Psoas muscle (tissue), 8 donors: ENCODE results near the gene PUDP. TPM values are rescaled to one million over a fixed set of nuclear protein-coding genes. Genes with fewer than 3 reads are reported as not detected.

Experiments
- ATAC-seq, 4 donors: fragments of 200-7000 bp; cut with Tn5 transposase; one replicate each; pipeline ENCODE4 v1.9.1; 2020; ENCODE audit warnings: moderate library complexity in 3 of 4, mild to moderate bottlenecking in 2 of 4
- DNase-seq, 2 donors: peaks; one replicate each; pipeline ENCODE4 v3.0.0-alpha.2; 2020
- H3K27ac ChIP-seq: fragments of 200-600 bp; one replicate; pipeline ENCODE4 v1.8.0; 2022
- H3K27me3 ChIP-seq, 3 donors: fragments of 200-600 bp in 1 of 3; one replicate each; pipeline versions ENCODE4 v1.6.1 to v1.8.0; 2013 to 2022; ENCODE audit warnings: low read length in 2 of 3, mild to moderate bottlenecking in 2 of 3, moderate library complexity in 1 of 3; ENCODE audit not compliant: insufficient read depth in 3 of 3
- H3K36me3 ChIP-seq, 2 donors: fragments of 200-600 bp in 1 of 2; one replicate each; pipeline versions ENCODE4 v1.6.1 to v1.8.0; 2013 to 2022; ENCODE audit warnings: low read depth in 1 of 2, mild to moderate bottlenecking in 1 of 2, moderate library complexity in 1 of 2; ENCODE audit not compliant: insufficient read depth in 1 of 2
- H3K4me1 ChIP-seq: fragments of 200-600 bp; one replicate; pipeline ENCODE4 v1.8.0; 2022
- H3K4me3 ChIP-seq: fragments of 200-600 bp; one replicate; pipeline ENCODE4 v1.8.0; 2022; ENCODE audit warnings: mild to moderate bottlenecking
- H3K9me3 ChIP-seq: fragments of 200-600 bp; one replicate; pipeline ENCODE4 v1.8.0; 2022
- CTCF ChIP-seq: fragments of 200-600 bp; IDR thresholded peaks from one replicate; pipeline ENCODE4 v1.8.0; 2022; ENCODE audit warnings: antibody characterized with exemption
- WGBS, 3 donors: extraction: QIAGEN DNeasy Blood & Tissue Kit; methylation state at CpG; one replicate each; pipeline versions ENCODE4 v1.1.6 to v1.1.7; 2013; 5-methylcytosine and 5-hydroxymethylcytosine counted together
- intact Hi-C, 2 donors: fragments of 100-400 bp; cut with DNase I; formaldehyde crosslinking; loops; one replicate each; pipeline versions ENCODE4 v1.11.0 to v1.14.2; 2022
- polyA plus RNA-seq, 3 donors: library from polyadenylated mRNA; stranded (reverse); fragments of 200-250 nt; gene quantifications; one replicate each; pipeline ENCODE4 v1.2.3, GENCODE V29; 2013
- total RNA-seq, 4 donors: library from RNA; stranded (reverse); fragmentation: NEBNext Ultra II Directional in 2 of 4; extraction: Animal tissue kit (Norgen Biotek cat#: 25700) in 2 of 4; gene quantifications; one replicate each; pipeline versions ENCODE4 v1.2.1 to v1.2.4, GENCODE V29; 2021 to 2023
- donor health status: healthy with polysubstance abuse.
- donor health status: DM: no; HTN: no; CAD: no; lungs with moderate emphysema.
- donor health status: Bipolar disorder and iron deficiency.
- donor health status: healthy.
- donor health status: DM: yes; HTN: yes; CAD: no.
- donor health status: DM: no; HTN: no; CAD: no.
- donor health status: DM: no; HTN: no; CAD: no.
- donor health status: DM: yes; HTN: yes; CAD: no.

Gene PUDP
- total and polyA plus RNA-seq, 7 donors: 17.2 to 34.0 (median 21.4) TPM

- Histone ChIP-seq H3K9me3 (no peaks in the 10 kb centered on the region), H3K36me3 (no peaks in the 10 kb centered on the region), H3K27ac (no peak overlapping the region), H3K4me3 (no peak overlapping the region), H3K4me1 (no peaks in the 10 kb centered on the region), H3K27me3 (no peaks in the 10 kb centered on the region)
- no peak for DNase-seq
- no peak for TF ChIP-seq CTCF
- intact Hi-C loops: no loop called here
- 96 to 98% (median 96%) methylated on average over 4 to 6 of the region's 6 CpGs for WGBS, 3 donors
- ATAC-seq: no peak
These were observed 54.6 kb downstream of the PUDP start for GRCh38 chrX:7093305-7093704.

- no peak for TF ChIP-seq CTCF
- intact Hi-C loops: no loop called here
- DNase-seq (no peak), ATAC-seq (no peak)
- WGBS, 3 donors: 72 to 94% (median 92%) methylated on average over 4 of the region's 4 CpGs
- Histone ChIP-seq H3K4me3 (no peak overlapping the region), H3K9me3 (no peaks in the 10 kb centered on the region), H3K27ac (no peak overlapping the region), H3K36me3 (no peaks in the 10 kb centered on the region), H3K4me1 (no peaks in the 10 kb centered on the region), H3K27me3 (no peaks in the 10 kb centered on the region)
These were observed 55.4 kb downstream of the PUDP start for GRCh38 chrX:7092543-7092942.

- H3K4me1 ChIP-seq: no peaks in the 10 kb centered on the region
- intact Hi-C loops: no loop called here
- no peak overlapping the region for H3K4me3 ChIP-seq
- ATAC-seq (no peak), DNase-seq (no peak)
- H3K27me3 ChIP-seq: no peaks in the 10 kb centered on the region
- no peak overlapping the region for H3K27ac ChIP-seq
- H3K36me3 ChIP-seq: no peaks in the 10 kb centered on the region
- H3K9me3 ChIP-seq: no peaks in the 10 kb centered on the region
- WGBS, 3 donors: 95 to 98% (median 96%) methylated on average over 4 of the region's 4 CpGs
- TF ChIP-seq CTCF: no peak
These were observed 56.0 kb downstream of the PUDP start for GRCh38 chrX:7091923-7092322.

GRCh38 chrX:7090641-7091040 is 57.3 kb downstream of the PUDP start:
- no peak for TF ChIP-seq CTCF
- H3K36me3 ChIP-seq: no peaks in the 10 kb centered on the region
- ATAC-seq: no peak
- intact Hi-C loops: no loop called here
- no peaks in the 10 kb centered on the region for H3K4me1 ChIP-seq
- no peaks in the 10 kb centered on the region for H3K27me3 ChIP-seq
- H3K9me3 ChIP-seq: no peaks in the 10 kb centered on the region
- H3K4me3 ChIP-seq: no peak overlapping the region
- DNase-seq: no peak
- 85 to 90% (median 89%) methylated on average over 4 of the region's 4 CpGs for WGBS, 3 donors
- no peak overlapping the region for H3K27ac ChIP-seq

DNA sequence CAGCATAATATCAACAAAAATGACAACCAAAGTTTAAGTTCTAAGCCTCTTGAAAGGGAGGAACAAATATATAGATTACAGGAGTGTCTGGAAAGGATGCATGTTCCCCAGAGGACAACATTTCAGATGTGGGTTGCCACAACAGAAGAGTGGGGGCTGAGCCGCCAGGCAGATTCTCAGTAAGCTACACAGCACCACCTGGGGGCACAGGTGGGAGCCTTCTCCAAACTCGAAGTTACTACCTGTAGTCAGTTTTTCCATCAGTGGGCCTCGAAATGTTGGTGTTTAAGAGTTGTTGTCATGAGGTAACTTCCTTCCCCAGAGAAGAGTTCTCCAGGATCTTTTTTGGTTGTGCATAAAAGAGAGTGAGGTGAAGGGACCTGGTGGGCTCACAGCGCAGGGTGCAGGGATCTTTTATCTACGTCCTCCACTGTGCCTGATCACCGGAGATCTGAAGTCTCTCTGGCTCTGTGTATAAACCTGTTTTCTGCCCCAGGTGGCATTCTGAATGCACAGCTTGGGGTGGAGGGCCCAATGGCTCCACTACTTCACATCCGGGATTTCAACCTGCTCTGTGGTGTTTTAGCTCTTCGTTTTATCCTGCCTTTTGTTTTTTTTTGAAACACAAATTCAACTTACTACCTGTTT is 58.9 kb downstream of the PUDP start:
- H3K4me3 ChIP-seq: no peak overlapping the region
- TF ChIP-seq CTCF: peak; percentile 21
- H3K4me1 ChIP-seq: no peaks in the 10 kb centered on the region
- no peaks in the 10 kb centered on the region for H3K9me3 ChIP-seq
- intact Hi-C loops: no loop called here
- H3K36me3 ChIP-seq: no peaks in the 10 kb centered on the region
- H3K27ac ChIP-seq: no peak overlapping the region
- no peak for ATAC-seq
- WGBS, 3 donors: 78 to 94% (median 88%) methylated on average over 8 of the region's 8 CpGs
- no peaks in the 10 kb centered on the region for H3K27me3 ChIP-seq
- no peak for DNase-seq
